NCI-H345 treated with DMSO at 0.1 percent for 48 hours (cell line): ENCODE measurements around the gene NAV1.

Source experiments
- DNase-seq: peaks from one replicate; lab custom pipeline; 2025; ENCODE audit not compliant: unreplicated experiment; lab: John Stamatoyannopoulos, UW

The NAV1 gene

GRCh38 chr1:201502511-201502857 is 36.4 kb upstream of the NAV1 start:
- DNase-seq: no peak

- DNase-seq: no peak
These were observed 35.3 kb upstream of the NAV1 start for GRCh38 chr1:201503397-201504176.

- DNase-seq: no peak
These were observed 34.7 kb upstream of the NAV1 start for GRCh38 chr1:201504179-201504631.

- peak; percentile 77 for DNase-seq
These were observed 34.0 kb upstream of the NAV1 start for GRCh38 chr1:201504799-201505502.

GRCh38 chr1:201505503-201505890 is 33.4 kb upstream of the NAV1 start:
- DNase-seq: peak; percentile 77

GRCh38 chr1:201506092-201506491 is 32.8 kb upstream of the NAV1 start:
- DNase-seq: peak; percentile 38

GRCh38 chr1:201506557-201507359 is 32.2 kb upstream of the NAV1 start, which contains the start of gene CSRP1:
Gene CSRP1 (minus strand): TSS chr1:201507123. CDS start chr1:201496303, 10,820 bp downstream.
- peak; percentile 41 for DNase-seq

- no peak for DNase-seq
These were observed 31.6 kb upstream of the NAV1 start for GRCh38 chr1:201507360-201507675.

GRCh38 chr1:201508809-201509208 is 30.1 kb upstream of the NAV1 start:
- no peak for DNase-seq

- no peak for DNase-seq
These were observed 29.1 kb upstream of the NAV1 start for GRCh38 chr1:201509601-201510374.

GRCh38 chr1:201510734-201511133 is 28.2 kb upstream of the NAV1 start:
- DNase-seq: no peak

- no peak for DNase-seq
These were observed 27.5 kb upstream of the NAV1 start for GRCh38 chr1:201511396-201511940.

GRCh38 chr1:201511941-201512539 is 26.9 kb upstream of the NAV1 start:
- no peak for DNase-seq

GRCh38 chr1:201513498-201514243 is 25.3 kb upstream of the NAV1 start:
- no peak for DNase-seq

GRCh38 chr1:201514466-201514865 is 24.5 kb upstream of the NAV1 start:
- no peak for DNase-seq

GRCh38 chr1:201515062-201515750 is 23.7 kb upstream of the NAV1 start:
- no peak for DNase-seq

- no peak for DNase-seq
These were observed 23.0 kb upstream of the NAV1 start for GRCh38 chr1:201515895-201516294.

GRCh38 chr1:201516511-201517127 is 22.3 kb upstream of the NAV1 start:
- DNase-seq: no peak

- DNase-seq: no peak
These were observed 21.3 kb upstream of the NAV1 start for GRCh38 chr1:201517631-201518030.
